Measurements from ENCODE around the gene AASS. TPM values are rescaled to one million over a fixed set of nuclear protein-coding genes. Genes with fewer than 3 reads are reported as not detected.

Gene AASS
- total RNA-seq, 4 donors from 2014 or later, result 52.5 to 128 (median 67.1) TPM

DNA sequence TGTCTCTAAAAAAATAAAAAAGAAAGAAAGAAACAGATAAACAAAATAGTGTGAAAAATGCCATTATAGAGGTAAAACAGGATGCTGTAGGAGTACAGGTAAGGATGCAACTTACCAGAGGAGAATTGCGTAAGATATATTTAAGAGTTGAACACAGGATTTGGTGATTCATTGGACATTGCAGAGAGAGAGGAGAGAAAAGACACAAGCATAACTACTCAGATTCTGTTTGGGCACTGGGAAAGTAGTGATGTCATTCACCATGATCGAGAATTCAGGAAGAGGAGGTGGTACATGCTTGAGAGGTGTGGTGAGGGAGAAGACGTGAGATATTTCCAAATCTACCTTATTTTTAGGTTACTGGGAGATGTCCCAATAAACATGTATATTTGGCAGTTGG lies 97.6 kb downstream of the AASS start:
- TF ChIP-seq, protein P1, sequence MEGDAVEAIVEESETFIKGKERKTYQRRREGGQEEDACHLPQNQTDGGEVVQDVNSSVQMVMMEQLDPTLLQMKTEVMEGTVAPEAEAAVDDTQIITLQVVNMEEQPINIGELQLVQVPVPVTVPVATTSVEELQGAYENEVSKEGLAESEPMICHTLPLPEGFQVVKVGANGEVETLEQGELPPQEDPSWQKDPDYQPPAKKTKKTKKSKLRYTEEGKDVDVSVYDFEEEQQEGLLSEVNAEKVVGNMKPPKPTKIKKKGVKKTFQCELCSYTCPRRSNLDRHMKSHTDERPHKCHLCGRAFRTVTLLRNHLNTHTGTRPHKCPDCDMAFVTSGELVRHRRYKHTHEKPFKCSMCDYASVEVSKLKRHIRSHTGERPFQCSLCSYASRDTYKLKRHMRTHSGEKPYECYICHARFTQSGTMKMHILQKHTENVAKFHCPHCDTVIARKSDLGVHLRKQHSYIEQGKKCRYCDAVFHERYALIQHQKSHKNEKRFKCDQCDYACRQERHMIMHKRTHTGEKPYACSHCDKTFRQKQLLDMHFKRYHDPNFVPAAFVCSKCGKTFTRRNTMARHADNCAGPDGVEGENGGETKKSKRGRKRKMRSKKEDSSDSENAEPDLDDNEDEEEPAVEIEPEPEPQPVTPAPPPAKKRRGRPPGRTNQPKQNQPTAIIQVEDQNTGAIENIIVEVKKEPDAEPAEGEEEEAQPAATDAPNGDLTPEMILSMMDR (IDR thresholded peaks at IDR 0.05; ENCODE audit: low read depth), result no peak

DNA sequence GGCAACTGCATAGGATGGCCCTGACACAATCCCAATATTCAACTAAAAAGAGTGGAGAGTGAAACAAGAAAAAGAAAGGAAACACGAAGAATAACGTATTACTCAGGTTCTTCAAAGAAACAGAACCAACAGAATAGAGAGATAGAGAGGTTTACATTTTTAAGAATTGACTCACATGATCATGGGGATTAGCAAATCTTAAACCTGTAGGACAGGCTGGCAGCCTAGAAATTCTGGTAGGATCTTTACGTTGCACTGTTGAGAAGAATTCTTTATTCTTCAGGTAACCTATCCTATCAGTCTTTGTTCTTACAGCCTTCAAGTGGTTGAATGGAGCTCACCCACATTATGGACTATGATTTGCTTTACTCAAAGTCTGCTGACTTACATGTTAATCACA lies 103.9 kb downstream of the AASS start:
- TF ChIP-seq, protein P1 (IDR thresholded peaks at IDR 0.05; ENCODE audit: low read depth), result no peak

DNA sequence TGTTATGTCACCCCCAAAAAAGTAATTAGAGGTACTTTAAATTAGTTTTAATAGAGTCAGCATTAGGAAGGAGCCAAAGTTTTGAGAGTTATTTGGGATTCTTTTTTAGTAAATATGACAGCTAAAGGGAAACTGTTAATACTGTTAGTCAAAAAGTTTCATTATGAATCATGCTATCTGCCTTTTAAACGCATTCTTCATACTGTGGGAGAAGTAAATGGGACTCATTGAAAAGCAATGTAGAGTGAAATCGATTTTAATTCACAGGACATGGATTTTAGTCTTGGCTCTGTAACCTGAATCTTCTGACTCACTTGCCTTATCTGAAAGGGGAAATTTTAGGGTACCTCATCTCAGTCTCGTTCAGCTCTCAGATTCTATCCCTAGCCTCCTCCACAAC lies 105.1 kb downstream of the AASS start:
- TF ChIP-seq, protein P1 (IDR thresholded peaks at IDR 0.05; ENCODE audit: low read depth), result no peak

DNA sequence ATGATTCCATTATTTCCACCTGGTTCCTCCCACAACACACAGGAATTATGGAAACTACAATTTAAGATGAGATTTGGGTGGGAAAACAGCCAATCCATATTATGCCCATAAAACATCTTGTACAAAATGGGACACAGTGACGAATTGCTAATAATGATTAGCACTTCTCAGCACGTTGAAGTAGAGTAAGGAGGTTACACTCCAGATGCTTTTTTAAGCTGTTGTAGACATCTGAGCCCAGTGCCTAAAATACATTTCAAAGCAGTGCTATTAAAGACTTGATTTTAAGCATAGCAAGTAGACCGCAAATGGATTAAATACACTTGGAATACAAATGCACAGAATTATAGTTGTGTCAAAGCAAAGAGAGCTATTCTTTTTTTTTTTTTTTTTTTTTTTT lies 105.9 kb downstream of the AASS start:
- TF ChIP-seq, protein P1 (IDR thresholded peaks at IDR 0.05; ENCODE audit: low read depth), result no peak

DNA sequence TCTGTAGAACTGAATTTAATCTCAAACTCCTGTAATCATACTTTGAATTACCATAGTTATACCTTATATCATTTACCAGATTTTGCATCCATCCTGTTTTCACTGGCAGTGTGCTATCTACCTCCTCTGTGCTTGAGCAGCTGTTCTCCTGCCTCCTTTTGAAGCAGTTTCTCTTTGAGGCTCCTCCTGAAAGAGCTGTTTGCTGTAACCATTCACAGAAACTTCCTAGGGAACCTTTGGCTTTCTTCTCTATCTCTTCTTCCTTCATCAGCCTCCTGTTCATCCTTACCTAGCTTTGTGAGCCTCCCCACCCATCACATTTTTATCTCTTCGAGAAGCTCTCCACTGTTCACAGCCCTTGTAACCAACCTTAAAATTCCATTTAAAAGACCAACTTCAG lies 108.2 kb downstream of the AASS start:
- TF ChIP-seq, protein P1 (IDR thresholded peaks at IDR 0.05; ENCODE audit: low read depth), result no peak

DNA sequence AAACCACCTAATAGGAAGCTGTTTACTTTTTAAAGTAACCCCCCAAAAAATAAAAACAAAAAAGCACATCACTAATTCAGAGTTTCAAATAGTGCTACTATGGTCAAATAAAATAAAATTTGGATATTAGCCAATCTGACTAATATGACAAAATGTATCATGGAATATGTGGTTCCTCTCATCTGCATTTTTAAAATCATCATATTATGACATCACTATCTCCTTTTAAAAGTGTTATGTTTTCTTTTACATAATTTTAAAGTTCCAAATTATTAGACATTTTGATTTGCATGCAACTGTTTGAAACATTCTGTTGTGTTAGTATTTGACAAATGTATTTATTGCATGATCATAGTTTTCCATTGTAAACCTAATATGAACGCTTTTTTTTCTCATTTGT lies 110.4 kb downstream of the AASS start:
- TF ChIP-seq, protein P1 (IDR thresholded peaks at IDR 0.05; ENCODE audit: low read depth), result no peak

DNA sequence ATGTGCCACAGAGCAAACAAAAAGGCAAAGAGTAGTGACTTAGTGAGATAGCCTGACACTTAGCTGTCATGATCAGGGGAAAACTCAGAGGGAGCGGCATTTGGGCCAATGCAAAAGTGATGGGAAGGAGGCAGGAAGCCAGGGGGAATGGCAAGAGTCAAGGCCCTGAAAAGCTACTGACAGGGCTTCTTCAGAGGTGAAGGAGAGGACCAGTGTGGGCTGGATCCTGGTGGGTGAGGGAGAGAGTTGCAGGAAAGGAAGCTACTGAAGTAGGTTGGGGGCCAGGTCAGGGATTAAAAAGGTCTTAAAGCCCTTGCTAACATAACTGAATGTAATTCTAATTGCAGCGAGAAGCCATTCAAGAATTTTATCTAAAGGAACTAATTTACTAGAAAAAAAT lies 117.0 kb downstream of the AASS start:
- TF ChIP-seq, protein P1 (IDR thresholded peaks at IDR 0.05; ENCODE audit: low read depth), result no peak

Small RNAs within 50 kb of the gene (small RNA-seq; reads per million reads assigned to genes)
- gene RNU7-154P, result not detected

Other genes with a start within 250 kb of the AASS start
- gene FEZF1, start 160.5 kb upstream of the AASS start, total RNA-seq, result not detected

Measured in subcutaneous adipose tissue (tissue), 4 donors.